ENCODE results near the gene MEIS2.

DNA sequence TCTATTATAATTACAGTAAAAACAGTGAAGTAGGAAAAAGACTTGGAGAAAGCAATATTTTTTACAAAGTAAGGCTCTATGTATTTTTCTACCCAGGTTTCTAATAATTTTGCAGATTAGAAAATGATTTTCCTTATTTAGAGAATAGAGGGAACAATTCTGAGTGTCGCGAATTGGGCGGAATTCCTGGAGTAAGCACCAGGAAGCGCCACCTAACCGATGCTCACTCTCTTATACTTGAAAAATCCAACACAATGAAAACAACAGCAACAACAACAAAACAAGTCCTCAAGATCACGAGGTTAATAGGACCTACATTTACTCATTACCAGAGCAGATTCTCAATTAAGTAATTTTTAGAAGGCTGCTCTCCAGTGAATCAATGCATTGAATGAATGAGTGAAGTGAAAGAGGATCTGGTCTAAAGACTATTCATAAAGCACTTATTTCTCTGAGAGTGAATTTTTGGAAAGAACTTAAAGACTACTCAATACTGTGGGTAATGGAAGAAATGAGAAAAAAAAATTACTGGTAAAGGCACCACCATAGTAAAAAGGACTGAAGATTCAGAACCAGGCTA is 158.0 kb downstream of the MEIS2 start:
- TF ChIP-seq, protein P1, sequence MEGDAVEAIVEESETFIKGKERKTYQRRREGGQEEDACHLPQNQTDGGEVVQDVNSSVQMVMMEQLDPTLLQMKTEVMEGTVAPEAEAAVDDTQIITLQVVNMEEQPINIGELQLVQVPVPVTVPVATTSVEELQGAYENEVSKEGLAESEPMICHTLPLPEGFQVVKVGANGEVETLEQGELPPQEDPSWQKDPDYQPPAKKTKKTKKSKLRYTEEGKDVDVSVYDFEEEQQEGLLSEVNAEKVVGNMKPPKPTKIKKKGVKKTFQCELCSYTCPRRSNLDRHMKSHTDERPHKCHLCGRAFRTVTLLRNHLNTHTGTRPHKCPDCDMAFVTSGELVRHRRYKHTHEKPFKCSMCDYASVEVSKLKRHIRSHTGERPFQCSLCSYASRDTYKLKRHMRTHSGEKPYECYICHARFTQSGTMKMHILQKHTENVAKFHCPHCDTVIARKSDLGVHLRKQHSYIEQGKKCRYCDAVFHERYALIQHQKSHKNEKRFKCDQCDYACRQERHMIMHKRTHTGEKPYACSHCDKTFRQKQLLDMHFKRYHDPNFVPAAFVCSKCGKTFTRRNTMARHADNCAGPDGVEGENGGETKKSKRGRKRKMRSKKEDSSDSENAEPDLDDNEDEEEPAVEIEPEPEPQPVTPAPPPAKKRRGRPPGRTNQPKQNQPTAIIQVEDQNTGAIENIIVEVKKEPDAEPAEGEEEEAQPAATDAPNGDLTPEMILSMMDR (IDR thresholded peaks at IDR 0.05; ENCODE audit: borderline replicate concordance, extremely low read depth, low read length, poor library complexity, severe bottlenecking): no peak
- TF ChIP-seq EZH2 (IDR thresholded peaks at IDR 0.05; ENCODE audit: borderline replicate concordance, low read depth, low read length, severe bottlenecking): no peak

All from DND-41 (cell line).